Fibroblast of villous mesenchyme (primary cell): ENCODE data around the gene TCF7L1. TPM values are rescaled to one million over a fixed set of nuclear protein-coding genes. Genes with fewer than 3 reads are reported as not detected.
A peak's percentile ranks its signal among the peaks of the same experiment; 100 is the strongest.
"Not testable (repeated sequence)": the region's sequence is repeated elsewhere in the genome, so short reads cannot be mapped to it uniquely, and the experiment has no call there.

Experiments used
- DNase-seq: peaks from one replicate; pipeline ENCODE4 v3.0.0-alpha.2; 2010; ENCODE audit warnings: low read depth
- H3K4me3 ChIP-seq: 2 replicates; pipeline ENCODE4 v1.5.1; 2011; ENCODE audit warnings: low read depth, mild to moderate bottlenecking, low read length
- total RNA-seq: library from RNA; depleted of rRNA; stranded (reverse); fragments of >200 nt; gene quantifications from 2 replicates; pipeline ENCODE4 v1.2.3, GENCODE V29; 2012
- TF ChIP-seq, protein P1 (sequence below): IDR thresholded peaks from 2 replicates; pipeline ENCODE4 v1.5.1; 2012; ENCODE audit warnings: low read depth, mild to moderate bottlenecking, low read length; ENCODE audit not compliant: insufficient read depth

The TCF7L1 gene
- total RNA-seq, 1 donor = 4.3 TPM

DNA sequence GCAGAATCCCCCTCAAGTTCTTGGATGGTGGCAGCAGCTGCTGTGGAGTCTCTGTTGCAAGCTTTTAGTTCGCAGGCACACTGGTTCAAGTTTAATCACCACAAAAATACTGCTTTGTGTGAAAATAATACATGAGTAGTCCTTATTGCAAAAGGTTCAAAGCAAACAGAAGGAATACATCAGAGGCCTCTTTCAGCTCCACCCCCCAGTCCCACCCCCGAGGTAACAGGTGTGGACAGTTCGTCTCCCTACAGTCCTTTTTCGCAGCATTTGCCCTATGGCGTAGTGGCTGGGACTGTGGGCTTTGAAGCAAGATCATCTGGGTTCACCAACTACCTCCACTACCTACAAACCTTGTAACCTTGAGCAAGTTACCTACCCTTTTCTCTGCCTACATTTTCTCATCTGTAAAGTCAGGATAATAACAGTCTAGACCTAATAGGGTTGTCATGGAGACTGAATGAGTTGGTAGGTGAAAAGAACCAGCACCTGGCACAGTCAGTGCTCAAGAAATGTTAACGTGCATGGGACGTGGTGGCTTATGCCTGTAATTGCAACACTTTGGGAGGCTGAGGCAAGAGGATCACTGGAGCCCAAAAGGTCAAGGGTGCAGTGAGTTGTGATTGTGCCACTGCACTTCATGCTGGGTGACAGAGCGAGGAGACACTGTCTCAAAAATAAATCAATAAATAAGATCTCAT lies 61.7 kb downstream of the TCF7L1 start:
- TF ChIP-seq, protein P1, sequence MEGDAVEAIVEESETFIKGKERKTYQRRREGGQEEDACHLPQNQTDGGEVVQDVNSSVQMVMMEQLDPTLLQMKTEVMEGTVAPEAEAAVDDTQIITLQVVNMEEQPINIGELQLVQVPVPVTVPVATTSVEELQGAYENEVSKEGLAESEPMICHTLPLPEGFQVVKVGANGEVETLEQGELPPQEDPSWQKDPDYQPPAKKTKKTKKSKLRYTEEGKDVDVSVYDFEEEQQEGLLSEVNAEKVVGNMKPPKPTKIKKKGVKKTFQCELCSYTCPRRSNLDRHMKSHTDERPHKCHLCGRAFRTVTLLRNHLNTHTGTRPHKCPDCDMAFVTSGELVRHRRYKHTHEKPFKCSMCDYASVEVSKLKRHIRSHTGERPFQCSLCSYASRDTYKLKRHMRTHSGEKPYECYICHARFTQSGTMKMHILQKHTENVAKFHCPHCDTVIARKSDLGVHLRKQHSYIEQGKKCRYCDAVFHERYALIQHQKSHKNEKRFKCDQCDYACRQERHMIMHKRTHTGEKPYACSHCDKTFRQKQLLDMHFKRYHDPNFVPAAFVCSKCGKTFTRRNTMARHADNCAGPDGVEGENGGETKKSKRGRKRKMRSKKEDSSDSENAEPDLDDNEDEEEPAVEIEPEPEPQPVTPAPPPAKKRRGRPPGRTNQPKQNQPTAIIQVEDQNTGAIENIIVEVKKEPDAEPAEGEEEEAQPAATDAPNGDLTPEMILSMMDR = no peak
- no peak overlapping the region for H3K4me3 ChIP-seq
- DNase-seq = no peak

DNA sequence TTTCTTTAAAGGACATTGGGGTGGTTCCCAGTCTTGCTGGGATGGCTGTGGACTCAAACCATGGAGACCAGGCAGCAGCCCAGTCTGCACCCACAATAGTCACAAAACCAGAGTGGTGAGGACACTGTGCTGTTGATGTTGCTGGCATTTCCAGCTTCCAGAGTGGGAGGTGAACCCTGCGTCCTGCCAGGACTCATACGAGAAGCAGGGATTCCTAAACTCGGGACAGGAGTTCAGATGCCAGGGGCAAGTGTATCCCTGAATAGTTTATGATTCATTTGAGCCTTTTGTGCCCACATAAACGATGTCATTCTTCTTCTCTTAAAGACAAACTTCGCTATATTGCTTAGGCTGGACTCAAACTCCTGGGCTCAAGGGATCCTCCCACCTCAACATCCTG lies 62.8 kb downstream of the TCF7L1 start:
- TF ChIP-seq, protein P1 = no peak
- DNase-seq = no peak
- H3K4me3 ChIP-seq = no peak overlapping the region

DNA sequence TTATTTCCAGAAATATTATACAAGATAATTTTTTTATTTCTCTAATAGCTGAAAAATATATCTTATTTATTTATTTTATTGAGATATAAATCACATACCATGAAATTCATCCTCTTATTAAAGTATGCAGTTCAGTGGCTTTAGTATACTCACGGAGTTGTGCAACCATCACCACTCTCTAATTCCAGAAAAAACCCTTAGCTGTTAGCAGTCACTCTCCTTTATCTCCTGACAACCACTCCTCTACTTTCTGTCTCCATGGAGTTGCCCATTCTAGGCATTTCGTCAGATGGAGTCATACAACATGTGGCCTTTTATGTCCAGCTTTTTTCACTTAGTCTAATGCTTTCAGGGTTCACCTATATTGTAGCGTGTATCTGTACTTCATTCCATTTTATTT lies 66.5 kb downstream of the TCF7L1 start:
- H3K4me3 ChIP-seq = no peak overlapping the region
- DNase-seq = peak; percentile 62
- TF ChIP-seq, protein P1 = no peak

DNA sequence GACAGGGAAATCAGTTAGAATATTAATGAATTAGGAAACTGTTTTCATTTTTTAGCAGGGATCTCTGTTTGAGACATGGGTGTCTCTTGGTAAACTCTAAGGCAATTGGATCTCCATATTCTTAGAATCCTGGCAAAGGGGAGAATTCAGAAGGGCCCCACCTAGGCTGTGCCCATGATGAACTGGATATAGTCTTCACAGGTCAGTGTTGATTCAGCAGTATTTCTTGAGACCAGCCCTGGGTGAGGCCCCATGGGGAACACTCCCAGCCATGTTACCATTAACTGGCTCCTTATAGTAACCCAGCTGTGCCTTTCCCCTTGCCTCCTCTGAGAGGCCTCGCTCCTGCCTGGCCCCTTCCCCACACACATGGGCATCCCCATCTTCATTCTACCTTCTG lies 76.7 kb downstream of the TCF7L1 start:
- TF ChIP-seq, protein P1 = no peak
- DNase-seq = no peak
- H3K4me3 ChIP-seq = no peak overlapping the region

DNA sequence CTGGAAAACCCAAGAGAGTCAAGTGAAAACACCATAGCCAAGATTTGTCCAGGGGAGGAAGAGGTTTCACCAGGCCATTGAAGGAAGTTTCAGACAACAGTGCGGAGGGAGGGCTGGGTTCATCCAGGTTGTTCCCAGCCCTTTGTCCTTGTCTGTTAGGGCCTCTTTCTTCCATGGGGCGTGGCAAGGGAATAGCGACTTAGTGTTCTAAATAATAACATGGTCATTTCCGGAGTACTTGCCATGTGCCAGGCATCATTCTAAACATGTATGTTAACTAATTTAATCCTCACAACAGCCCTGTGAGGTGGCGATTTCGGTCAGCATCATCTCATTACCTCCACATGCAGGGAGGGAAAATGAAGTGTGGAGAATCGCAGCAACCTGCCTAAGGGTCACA lies 77.3 kb downstream of the TCF7L1 start:
- no peak for DNase-seq
- no peak overlapping the region for H3K4me3 ChIP-seq
- TF ChIP-seq, protein P1 = no peak

DNA sequence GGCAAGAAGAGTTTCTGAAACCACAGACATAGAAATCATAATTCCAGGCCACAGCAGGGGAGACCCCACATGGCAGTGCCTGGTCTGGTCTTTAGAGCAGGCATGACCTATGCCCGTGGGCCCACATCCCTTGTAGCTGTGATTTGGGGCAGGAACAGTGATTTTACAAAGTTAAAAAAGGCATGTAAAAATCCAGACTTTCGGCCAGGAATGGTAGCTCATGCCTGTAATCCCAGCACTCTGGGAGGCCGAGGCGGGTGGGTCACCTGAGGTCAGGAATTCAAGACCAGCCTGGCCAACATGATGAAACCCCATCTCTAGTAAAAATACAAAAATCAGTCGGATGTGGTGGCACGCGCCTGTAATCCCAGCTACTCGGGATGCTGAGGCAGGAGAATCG lies 78.4 kb downstream of the TCF7L1 start:
- not testable (repeated sequence) for H3K4me3 ChIP-seq

DNA sequence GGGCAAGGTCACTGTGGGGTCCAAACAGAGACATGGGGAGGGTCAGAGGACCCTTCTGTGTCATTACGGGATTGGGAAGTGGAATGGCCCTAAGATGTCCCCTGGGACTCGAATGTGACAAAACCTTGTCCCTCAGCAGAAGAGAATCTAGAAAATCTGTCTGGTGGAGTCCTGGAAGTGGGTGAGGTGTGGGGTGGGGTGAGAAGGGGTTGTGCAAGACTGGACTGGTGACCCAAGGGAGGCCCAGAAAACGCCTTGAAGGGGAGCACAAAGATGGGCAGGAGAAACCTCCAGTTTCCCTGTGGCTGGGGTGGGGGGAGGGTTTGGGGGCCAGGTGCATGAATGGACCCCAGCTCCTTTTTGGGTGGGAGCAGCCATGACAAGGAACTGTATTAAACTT lies 79.6 kb downstream of the TCF7L1 start:
- no peak for DNase-seq
- TF ChIP-seq, protein P1 = no peak
- H3K4me3 ChIP-seq = no peak overlapping the region

More for the DNA sequence above, 78.4 kb downstream of the TCF7L1 start:
- DNase-seq = not testable (repeated sequence)
